Activated CD8-positive, alpha-beta memory T cell treated with anti-CD3 and anti-CD28 coated beads, Interleukin-2, amount 10 ng/mL, durations not matched to agents 7 days and 5 days (primary cell): ENCODE data around the gene SPSB2. TPM values are rescaled to one million over a fixed set of nuclear protein-coding genes. Genes with fewer than 3 reads are reported as not detected.

Experiments
- ATAC-seq: fragments of 150-1000 bp; cut with Tn5 transposase; one replicate; pipeline ENCODE4 v1.10.0; 2021; ENCODE audit warnings: moderate library complexity
- CTCF ChIA-PET: fragments of 350-600 bp; sonication (Branson Sonifier 250); formaldehyde crosslinking; loops from one replicate; lab custom pipeline; 2021; ENCODE audit warnings: antibody characterized with exemption; lab: Charles Lee
- DNase-seq: peaks from one replicate; pipeline ENCODE4 v3.0.0-alpha.2; 2020
- H3K27ac Mint-ChIP-seq: one replicate; pipeline ENCODE4 v1.8.0; 2021; ENCODE audit warnings: mild to moderate bottlenecking, mixed read lengths
- H3K27me3 Mint-ChIP-seq: one replicate; pipeline ENCODE4 v1.8.0; 2021; ENCODE audit warnings: mixed read lengths
- H3K36me3 Mint-ChIP-seq: one replicate; pipeline ENCODE4 v1.8.0; 2021; ENCODE audit warnings: mild to moderate bottlenecking, mixed read lengths
- H3K4me1 Mint-ChIP-seq: one replicate; pipeline ENCODE4 v1.8.0; 2021; ENCODE audit warnings: mixed read lengths
- H3K4me3 Mint-ChIP-seq: one replicate; pipeline ENCODE4 v1.8.0; 2021; ENCODE audit warnings: mild to moderate bottlenecking, moderate library complexity, mixed read lengths
- H3K9me3 Mint-ChIP-seq: one replicate; pipeline ENCODE4 v1.8.0; 2022; ENCODE audit warnings: low read depth, mixed read lengths
- total RNA-seq, 2 experiments: library from RNA; stranded (reverse); gene quantifications; one replicate each; pipeline ENCODE4 v1.2.3, GENCODE V29; 2021

Gene SPSB2
- total RNA-seq, 2 experiments from 2014 or later, result 10.5 to 14.4 TPM

DNA sequence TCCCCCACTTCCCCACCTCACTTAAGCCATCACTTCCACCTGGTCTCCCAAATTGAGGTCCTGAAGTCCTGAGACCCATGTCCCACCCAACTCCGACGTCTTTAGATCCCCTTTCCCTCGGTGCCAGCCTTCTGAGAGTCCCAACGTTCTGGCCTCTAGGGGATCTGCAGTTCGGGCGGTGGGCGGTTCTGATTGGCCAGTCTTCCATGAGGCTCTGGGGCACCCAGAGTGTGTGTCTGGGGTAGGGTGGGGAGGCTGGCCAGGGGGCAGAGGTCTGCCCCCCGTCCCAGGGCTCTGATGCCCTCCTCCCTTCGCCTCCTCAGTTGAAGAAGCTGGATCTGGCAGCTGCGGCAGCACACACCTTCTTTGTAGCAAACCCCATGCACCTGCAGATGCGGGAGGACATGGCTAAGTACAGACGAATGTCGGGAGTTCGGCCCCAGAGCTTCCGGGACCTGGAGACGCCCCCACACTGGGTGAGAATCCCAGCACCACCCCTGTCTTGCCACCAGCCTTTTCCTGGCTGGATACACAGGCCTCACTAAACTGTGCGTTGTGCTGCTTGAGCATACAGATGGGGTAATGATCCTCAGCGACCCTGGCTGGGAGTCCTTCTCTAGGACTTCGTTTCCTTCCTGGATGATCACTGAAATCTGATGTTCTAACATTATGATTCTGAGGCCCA lies 43.4 kb downstream of the SPSB2 start:
- DNase-seq, result no peak

DNA sequence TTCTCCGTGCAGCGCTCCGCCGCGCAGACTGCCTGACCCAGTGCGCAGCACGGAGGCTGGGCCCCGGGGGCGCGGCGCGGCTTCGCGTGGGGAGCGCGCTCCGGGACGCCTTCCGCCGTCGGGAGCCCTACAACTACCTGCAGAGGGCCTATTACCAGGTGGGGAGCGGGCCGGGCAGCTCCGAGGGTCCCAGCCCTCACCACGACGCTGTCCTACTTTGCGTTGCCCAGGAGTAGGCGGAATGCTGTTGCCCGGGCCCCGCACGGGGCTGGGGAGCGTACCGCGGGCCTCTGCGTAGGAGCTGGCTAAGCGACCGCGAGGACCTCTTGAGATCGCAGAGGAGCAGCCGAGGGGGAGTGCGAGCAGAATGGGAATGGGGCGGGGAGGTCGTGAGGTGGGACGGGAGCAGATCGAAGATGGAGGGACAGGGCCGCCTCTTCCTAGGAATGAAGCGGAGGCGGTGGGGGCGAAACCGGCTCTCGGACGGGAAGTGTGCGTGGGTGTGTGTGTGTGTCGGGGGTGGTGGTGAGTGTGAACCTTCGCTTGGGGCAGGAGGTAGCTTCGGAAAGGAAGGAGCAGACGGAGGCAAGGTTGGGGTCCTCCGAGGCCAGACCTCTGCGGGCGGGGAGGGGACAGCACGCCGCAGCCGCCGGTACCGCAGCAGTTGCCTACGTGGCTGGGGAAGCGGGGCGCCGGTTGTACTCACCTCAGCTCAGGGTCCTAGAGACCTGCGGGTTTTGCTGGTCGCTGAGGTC lies 44.1 kb downstream of the SPSB2 start:
- no peak for DNase-seq
- Mint-ChIP-seq H3K36me3 (no peaks in the 10 kb centered on the region), H3K9me3 (no peaks in the 10 kb centered on the region), H3K4me3 (peak overlapping the region; percentile 68), H3K4me1 (peaks cover 19% of the 10 kb centered on the region), H3K27ac (no peak overlapping the region), H3K27me3 (peaks cover 69% of the 10 kb centered on the region)
- peak; percentile 54 for ATAC-seq
- CTCF ChIA-PET, result interaction anchor here (0.7 to 10.4 kb wide), 15 partner anchors 8 to 265 kb away, joined by 3 to 120 read pairs (median 4); partner anchors contain the start of genes GNB3, LAG3, MLF2 and USP5

More for the DNA sequence above, 43.4 kb downstream of the SPSB2 start:
- H3K9me3 Mint-ChIP-seq, result no peaks in the 10 kb centered on the region
- CTCF ChIA-PET, result interaction anchor here (0.7 to 10.4 kb wide), 16 partner anchors 8 to 266 kb away, joined by 3 to 120 read pairs (median 4); partner anchors contain the start of genes GNB3, GPR162, MLF2 and USP5
- peaks cover 64% of the 10 kb centered on the region for H3K27me3 Mint-ChIP-seq
- peak overlapping the region; percentile 68 for H3K4me3 Mint-ChIP-seq
- no peak overlapping the region for H3K27ac Mint-ChIP-seq
- ATAC-seq, result no peak
- no peaks in the 10 kb centered on the region for H3K36me3 Mint-ChIP-seq
- peaks cover 21% of the 10 kb centered on the region for H3K4me1 Mint-ChIP-seq

DNA sequence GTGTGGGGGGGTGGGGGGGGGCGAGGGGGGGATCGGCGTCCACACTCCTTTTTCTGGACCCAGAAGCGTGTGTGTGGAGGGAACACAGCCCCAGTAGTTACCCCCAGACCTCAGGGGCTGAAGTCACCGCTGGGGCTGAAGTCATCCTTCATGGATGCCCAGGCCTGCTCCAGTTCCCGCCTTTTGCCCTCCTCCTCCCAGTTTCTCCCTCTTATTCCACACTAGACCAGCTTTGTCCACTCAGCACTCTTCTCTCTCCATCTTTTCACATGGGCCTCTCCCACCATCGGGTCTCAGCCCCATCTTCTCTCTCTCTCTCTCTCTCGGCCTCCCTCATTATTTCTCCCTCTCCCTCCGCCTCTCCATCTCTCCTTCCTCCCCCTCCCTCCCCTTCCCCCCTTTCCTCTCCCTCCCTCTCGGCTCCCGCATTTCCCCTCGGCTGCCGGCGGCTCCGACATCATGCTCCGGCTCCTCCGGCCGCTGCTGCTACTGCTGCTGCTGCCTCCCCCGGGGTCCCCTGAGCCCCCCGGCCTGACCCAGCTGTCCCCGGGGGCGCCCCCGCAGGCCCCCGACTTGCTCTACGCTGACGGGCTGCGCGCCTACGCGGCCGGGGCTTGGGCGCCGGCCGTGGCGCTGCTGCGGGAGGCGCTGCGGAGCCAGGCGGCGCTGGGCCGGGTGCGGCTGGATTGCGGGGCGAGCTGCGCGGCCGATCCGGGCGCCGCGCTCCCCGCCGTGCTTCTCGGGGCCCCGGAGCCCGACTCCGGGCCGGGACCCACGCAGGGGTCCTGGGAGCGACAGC lies 44.9 kb downstream of the SPSB2 start, which contains the start of gene P3H3:
Gene P3H3, plus strand, starts transcription at position 426 of the 799 bp plus-strand sequence. Its CDS starts 34 bp downstream, at position 460.
- peaks cover 75% of the 10 kb centered on the region for H3K27me3 Mint-ChIP-seq
- no peaks in the 10 kb centered on the region for H3K36me3 Mint-ChIP-seq
- no peak within 1 kb of the TSS for H3K27ac Mint-ChIP-seq

DNA sequence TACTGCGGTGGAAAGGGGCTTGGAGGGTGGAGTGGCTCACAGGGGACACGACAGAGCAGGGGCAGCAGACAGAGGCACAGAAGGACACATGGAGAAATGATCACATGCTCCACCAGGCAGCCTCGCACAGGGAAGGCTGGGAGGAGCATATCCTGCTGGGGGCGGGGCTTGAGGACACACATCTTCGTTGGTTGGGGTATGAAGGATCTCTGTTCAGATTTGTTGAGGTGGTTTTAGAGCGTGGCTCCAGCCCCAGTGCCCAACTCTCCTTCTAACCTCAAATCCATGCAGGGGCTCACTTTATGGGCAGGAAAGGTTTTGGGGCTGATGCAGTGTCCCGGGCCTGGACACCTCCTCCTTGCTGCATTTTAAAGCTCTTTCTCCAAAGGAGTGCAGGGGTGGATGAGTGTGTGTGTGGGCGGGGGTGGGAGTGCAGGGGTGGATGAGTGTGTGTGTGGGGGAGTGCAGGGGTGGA lies 45.6 kb downstream of the SPSB2 start:
- Mint-ChIP-seq H3K9me3 (no peaks in the 10 kb centered on the region), H3K4me3 (no peak overlapping the region), H3K4me1 (peaks cover 19% of the 10 kb centered on the region), H3K27me3 (peaks cover 82% of the 10 kb centered on the region), H3K36me3 (no peaks in the 10 kb centered on the region), H3K27ac (no peak overlapping the region)
- ATAC-seq, result peak; percentile 24
- DNase-seq, result peak; percentile 67
- CTCF ChIA-PET, result interaction anchor here (1.6 to 10.4 kb wide), 4 partner anchors 10 to 72 kb away, joined by 3 to 120 read pairs (median 58); partner anchors contain the start of genes GNB3 and MLF2

More for the DNA sequence above, 44.9 kb downstream of the SPSB2 start, which contains the start of gene P3H3:
- DNase-seq (no peak), ATAC-seq (peak; percentile 49)
- H3K9me3 Mint-ChIP-seq, result no peaks in the 10 kb centered on the region
- peak within 1 kb of the TSS; percentile 68 for H3K4me3 Mint-ChIP-seq
- CTCF ChIA-PET, result interaction anchor here (0.8 to 10.4 kb wide), 11 partner anchors 9 to 139 kb away, joined by 3 to 120 read pairs (median 5); partner anchors contain the start of genes GNB3, LAG3, MLF2 and USP5
- H3K4me1 Mint-ChIP-seq, result peaks cover 19% of the 10 kb centered on the region

DNA sequence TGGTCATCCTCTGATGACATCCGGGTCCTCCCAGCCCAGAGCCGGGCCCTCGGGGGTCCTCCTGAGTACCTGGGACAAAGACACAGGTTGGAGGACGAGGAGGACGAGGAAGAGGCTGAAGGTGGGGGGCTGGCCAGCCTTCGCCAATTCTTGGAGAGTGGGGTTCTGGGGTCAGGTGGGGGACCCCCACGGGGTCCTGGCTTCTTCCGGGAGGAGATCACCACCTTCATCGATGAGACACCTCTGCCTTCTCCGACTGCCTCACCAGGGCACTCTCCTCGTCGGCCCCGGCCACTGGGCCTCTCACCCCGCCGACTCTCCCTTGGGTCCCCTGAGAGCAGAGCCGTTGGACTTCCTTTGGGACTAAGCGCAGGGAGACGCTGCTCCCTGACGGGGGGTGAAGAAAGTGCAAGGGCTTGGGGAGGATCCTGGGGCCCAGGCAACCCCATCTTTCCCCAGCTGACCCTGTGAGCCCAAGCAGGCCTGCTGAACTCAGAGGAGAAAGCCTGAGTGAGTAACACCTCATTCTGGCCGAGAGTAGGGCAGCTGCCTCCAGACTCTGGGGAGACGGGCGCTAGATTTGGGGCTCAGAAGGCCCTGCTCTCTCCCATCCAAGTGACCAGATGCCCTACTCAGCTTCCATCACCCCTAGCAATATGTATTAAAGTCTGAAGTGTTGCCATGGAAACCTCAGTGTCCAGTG lies 46.2 kb downstream of the SPSB2 start:
- H3K27ac Mint-ChIP-seq, result no peak overlapping the region
- CTCF ChIA-PET, result interaction anchor here (0.9 to 10.4 kb wide), 9 partner anchors 10 to 264 kb away, joined by 3 to 120 read pairs (median 7); partner anchors contain the start of genes COPS7A, GNB3, MLF2 and PTMS
- H3K36me3 Mint-ChIP-seq, result no peaks in the 10 kb centered on the region

DNA sequence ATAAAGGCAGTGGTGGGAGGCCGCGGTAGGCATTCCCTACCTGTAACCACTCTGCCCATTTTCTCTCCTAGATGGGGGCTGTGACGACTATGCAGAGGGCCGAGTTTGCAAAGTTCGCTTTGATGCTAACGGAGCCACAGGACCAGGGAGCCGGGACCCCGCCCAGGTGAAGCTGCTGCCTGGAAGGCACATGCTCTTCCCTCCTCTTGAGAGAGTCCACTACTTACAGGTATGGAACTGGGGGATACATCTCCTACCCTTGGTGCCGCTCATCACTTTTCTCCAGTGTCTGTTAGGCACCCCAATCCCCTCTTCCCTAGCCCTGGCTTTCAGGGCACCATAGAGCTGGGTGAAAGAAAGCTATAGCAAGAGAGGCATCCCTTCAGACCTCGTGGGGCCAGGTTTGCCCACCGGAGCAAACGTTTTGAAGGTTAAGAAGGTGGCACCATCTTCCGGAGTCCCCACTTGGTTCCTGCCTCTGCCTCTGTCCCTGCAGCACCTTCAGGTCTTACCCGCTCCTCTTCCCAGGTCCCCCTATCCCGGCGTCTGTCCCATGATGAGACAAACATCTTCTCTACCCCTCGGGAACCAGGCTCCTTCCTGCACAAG lies 46.9 kb downstream of the SPSB2 start:
- Mint-ChIP-seq H3K27ac (no peak overlapping the region), H3K27me3 (peaks cover 79% of the 10 kb centered on the region), H3K36me3 (no peaks in the 10 kb centered on the region), H3K4me3 (no peak overlapping the region), H3K9me3 (no peaks in the 10 kb centered on the region), H3K4me1 (peaks cover 23% of the 10 kb centered on the region)
- CTCF ChIA-PET, result interaction anchor here (0.7 to 10.4 kb wide), 16 partner anchors 11 to 263 kb away, joined by 3 to 120 read pairs (median 6); partner anchors contain the start of genes CDCA3, COPS7A, GNB3 and LAG3
- ATAC-seq (no peak), DNase-seq (no peak)

More for the DNA sequence above, 46.2 kb downstream of the SPSB2 start:
- Mint-ChIP-seq H3K27me3 (peaks cover 84% of the 10 kb centered on the region), H3K4me1 (peaks cover 21% of the 10 kb centered on the region), H3K4me3 (no peak overlapping the region), H3K9me3 (no peaks in the 10 kb centered on the region)
- ATAC-seq, result no peak
- no peak for DNase-seq

DNA sequence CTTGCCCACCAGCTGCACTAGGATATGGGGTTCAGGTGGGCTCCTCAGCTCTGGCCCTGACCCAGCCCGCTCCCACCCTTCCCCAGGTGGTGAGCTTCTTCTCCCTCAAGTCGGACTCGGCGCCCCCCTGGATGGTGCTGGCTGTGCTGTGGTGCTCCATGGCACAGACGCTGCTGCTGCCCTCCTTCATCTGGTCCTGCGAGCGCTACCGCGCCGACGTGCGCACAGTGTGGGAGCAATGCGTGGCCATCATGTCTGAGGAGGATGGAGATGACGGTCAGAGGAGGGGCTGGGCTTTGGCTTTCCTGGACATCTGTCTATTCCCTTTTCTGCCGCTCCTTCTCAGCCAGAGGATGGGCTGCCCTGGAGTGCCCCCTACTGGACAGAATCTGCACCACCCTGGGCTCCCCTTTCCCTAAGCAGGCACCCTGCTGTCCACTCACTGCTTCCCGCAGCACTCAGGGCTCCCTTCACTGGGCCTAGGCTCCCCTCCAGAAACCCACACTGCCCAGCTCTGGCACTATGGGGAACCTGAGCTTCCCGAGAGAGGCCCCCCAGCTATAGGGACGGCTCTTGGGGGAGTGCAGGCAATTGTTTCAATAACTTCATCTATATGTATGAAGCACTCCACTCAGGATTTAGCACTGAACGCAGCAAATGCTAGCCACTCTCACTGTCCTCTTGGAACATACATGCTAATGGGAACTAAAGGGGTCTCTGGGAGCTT lies 47.5 kb downstream of the SPSB2 start:
- H3K27me3 Mint-ChIP-seq, result peaks cover 80% of the 10 kb centered on the region
- H3K27ac Mint-ChIP-seq, result no peak overlapping the region
- H3K9me3 Mint-ChIP-seq, result no peaks in the 10 kb centered on the region
- H3K4me3 Mint-ChIP-seq, result no peak overlapping the region
- DNase-seq (peak; percentile 86), ATAC-seq (peak; percentile 74)
- CTCF ChIA-PET, result interaction anchor here (0.7 to 10.4 kb wide), 25 partner anchors 11 to 263 kb away, joined by 3 to 120 read pairs (median 5); partner anchors contain the start of genes CDCA3, COPS7A, GNB3 and LAG3
- no peaks in the 10 kb centered on the region for H3K36me3 Mint-ChIP-seq
- H3K4me1 Mint-ChIP-seq, result peaks cover 28% of the 10 kb centered on the region

DNA sequence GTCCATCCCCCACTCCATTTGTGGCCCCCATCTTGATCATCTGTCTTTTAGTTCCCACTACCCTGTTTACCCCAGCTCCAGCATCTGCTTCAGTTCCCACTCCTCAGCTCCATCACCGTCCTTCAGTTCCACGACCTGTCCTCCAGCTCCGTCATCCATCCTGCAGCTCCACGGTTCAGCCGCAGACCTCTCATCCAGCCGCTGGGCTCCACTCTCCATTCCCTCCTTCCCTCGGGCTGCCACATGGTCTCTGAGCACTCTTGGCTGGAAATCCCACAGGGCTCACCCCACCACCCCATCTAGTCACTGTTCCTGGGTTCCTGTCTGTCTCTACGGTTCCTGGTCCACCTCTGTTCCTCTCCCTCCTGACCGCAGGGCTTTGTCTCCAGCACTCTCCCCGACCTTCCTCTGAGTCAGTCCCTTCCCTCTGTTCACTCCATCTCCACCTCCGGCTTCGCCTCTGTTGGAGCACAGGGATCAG lies 48.2 kb downstream of the SPSB2 start:
- H3K36me3 Mint-ChIP-seq, result no peaks in the 10 kb centered on the region
- H3K4me1 Mint-ChIP-seq, result peaks cover 28% of the 10 kb centered on the region
- peaks cover 76% of the 10 kb centered on the region for H3K27me3 Mint-ChIP-seq
- H3K4me3 Mint-ChIP-seq, result no peak overlapping the region
- DNase-seq, result no peak
- no peak overlapping the region for H3K27ac Mint-ChIP-seq
- no peaks in the 10 kb centered on the region for H3K9me3 Mint-ChIP-seq
- CTCF ChIA-PET, result interaction anchor here (0.7 to 10.4 kb wide), 24 partner anchors 11 to 267 kb away, joined by 3 to 120 read pairs (median 4); partner anchors contain the start of genes CDCA3, GNB3, LAG3 and MLF2
- no peak for ATAC-seq

DNA sequence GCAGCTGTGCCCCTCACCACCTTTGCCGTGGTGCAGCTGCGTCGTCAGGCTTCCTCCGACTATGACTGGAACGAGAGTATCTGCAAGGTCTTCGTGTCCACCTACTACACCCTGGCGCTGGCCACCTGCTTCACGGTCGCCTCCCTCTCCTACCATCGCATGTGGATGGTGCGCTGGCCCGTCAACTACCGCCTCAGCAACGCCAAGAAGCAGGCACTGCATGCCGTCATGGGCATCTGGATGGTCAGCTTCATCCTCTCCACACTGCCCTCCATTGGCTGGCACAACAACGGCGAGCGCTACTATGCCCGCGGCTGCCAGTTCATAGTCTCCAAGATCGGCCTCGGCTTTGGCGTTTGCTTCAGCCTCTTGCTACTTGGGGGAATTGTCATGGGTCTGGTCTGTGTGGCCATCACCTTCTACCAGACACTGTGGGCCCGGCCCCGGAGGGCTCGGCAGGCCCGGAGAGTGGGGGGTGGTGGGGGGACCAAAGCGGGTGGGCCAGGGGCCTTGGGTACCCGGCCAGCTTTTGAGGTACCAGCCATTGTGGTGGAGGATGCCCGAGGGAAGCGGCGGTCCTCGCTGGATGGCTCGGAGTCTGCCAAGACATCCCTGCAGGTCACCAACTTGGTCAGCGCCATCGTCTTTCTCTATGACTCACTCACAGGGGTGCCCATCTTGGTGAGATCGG lies 48.9 kb downstream of the SPSB2 start:
- no peak for ATAC-seq
- Mint-ChIP-seq H3K9me3 (no peaks in the 10 kb centered on the region), H3K4me1 (peaks cover 26% of the 10 kb centered on the region), H3K4me3 (no peak overlapping the region), H3K27ac (no peak overlapping the region), H3K36me3 (no peaks in the 10 kb centered on the region), H3K27me3 (peaks cover 71% of the 10 kb centered on the region)
- DNase-seq, result no peak
- CTCF ChIA-PET, result interaction anchor here (0.7 to 10.4 kb wide), 20 partner anchors 10 to 266 kb away, joined by 3 to 120 read pairs (median 4); partner anchors contain the start of genes CDCA3, GNB3, MLF2 and PTMS
